ENCODE data around the gene SPACA4. TPM values are rescaled to one million over a fixed set of nuclear protein-coding genes. Genes with fewer than 3 reads are reported as not detected.

SPACA4 gene
- total and polyA plus RNA-seq, 9 of the 15 experiments (the other 6 are each of a cell fraction or from before 2014, with no cell fraction given), result not detected

DNA sequence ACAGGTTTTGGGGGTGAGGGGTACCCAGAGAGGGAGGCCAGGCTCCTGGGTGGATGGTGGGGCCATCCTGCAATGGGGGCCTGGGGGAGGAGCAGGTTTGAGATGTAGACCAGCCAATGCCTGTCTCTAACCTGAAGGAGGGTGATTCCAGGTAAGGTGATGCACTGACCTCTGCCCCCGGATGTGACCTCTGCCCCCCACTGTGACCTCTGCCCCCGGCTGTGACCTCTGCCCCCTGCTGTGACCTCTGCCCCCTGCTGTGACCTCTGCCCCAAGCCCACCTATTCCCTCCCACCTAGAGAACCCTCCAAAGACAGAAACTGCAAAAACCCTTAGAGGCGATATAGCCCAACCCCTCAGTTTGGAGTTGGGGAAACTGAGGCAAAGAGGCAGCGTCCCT is 10.3 kb upstream of the SPACA4 start:
- POLR2A ChIA-PET, result interaction anchor here (2.3 kb wide), 1 partner anchor 21 kb away, joined by 9 read pairs; no protein-coding TSS in a partner anchor
- H3K4me3 ChIP-seq, result no peak overlapping the region

More for the DNA sequence above, 10.3 kb upstream of the SPACA4 start:
- 59% methylated on average over 3 of the region's 4 CpGs for WGBS (ENCODE audit: insufficient coverage, low coverage, missing lambda C conversion rate)
- no peaks in the 10 kb centered on the region for H3K36me3 ChIP-seq (ENCODE audit: control insufficient read depth, insufficient read depth, low read length)
- no peak overlapping the region for H3K27ac ChIP-seq (ENCODE audit: extremely low read depth, low read depth, low read length)
- TF ChIP-seq ESRRA (IDR thresholded peaks at IDR 0.05; ENCODE audit: borderline replicate concordance, low read depth) (peak; percentile 48; the same call in 1 of the 2 replicates), NR2C1 (IDR thresholded peaks at IDR 0.05) (peak; percentile 95), NR2C1 (tag; IDR thresholded peaks at IDR 0.05) (peak; percentile 96), NR2C2 (CRISPR knock-in tag; IDR thresholded peaks at IDR 0.05) (no peak; the same call in 1 of the 2 replicates), NR2C2 (tag; IDR thresholded peaks at IDR 0.05) (peak; percentile 96)
- TF ChIP-seq, protein P1, sequence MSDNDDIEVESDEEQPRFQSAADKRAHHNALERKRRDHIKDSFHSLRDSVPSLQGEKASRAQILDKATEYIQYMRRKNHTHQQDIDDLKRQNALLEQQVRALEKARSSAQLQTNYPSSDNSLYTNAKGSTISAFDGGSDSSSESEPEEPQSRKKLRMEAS (CRISPR knock-in tag; IDR thresholded peaks at IDR 0.05), result no peak
- peaks cover 0 to 7% of the 10 kb centered on the region in 2 experiments; a peak in 2 of 5 replicates for H3K27me3 ChIP-seq (ENCODE audit: control insufficient read depth in 2 of 2, insufficient read depth in 2 of 2, low read length in 2 of 2)
- in situ Hi-C loops (cut with MboI), result loop anchor here (25.0 kb wide), 1 partner anchor 1516 kb away; no protein-coding TSS in a partner anchor
- DNase-seq (ENCODE audit: extremely low read depth in 1 of 4, low spot score in 3 of 4) (no peak), ATAC-seq (no peak), FAIRE-seq (no peak)
- peaks cover 2% of the 10 kb centered on the region for H3K9me1 ChIP-seq (ENCODE audit: control insufficient read depth, insufficient read depth, low read length)
- H4K20me1 ChIP-seq (replicated peaks; ENCODE audit: control insufficient read depth, insufficient read depth, low read length), result 0 out of 2 replicates have a peak, but pooled peaks cover 2% of the 10 kb centered on the region
- no peaks in the 10 kb centered on the region for H3K9me3 ChIP-seq (replicated peaks; ENCODE audit: control insufficient read depth, insufficient read depth, low read depth, low read length)
- no peak overlapping the region for H2AFZ ChIP-seq (ENCODE audit: low read depth, low read length)
- peak overlapping the region in 1 of 2 experiments; percentile 35; a peak in 1 of 4 replicates for H3K9ac ChIP-seq (ENCODE audit: insufficient read depth in 1 of 2, low read depth in 2 of 2, low read length in 2 of 2)
- intact Hi-C loops (cut with micrococcal nuclease), result no loop called here
- H3K79me2 ChIP-seq (ENCODE audit: control insufficient read depth, insufficient read depth, low read length), result no peaks in the 10 kb centered on the region
- peaks cover 0 to 33% of the 10 kb centered on the region in 2 experiments; a peak in 2 of 5 replicates for H3K4me1 ChIP-seq (replicated peaks in 1 of 2; ENCODE audit: control insufficient read depth in 2 of 2, insufficient read depth in 2 of 2, low read length in 2 of 2)
- no TSS peak for BruUV-seq (replicated peaks)
- CTCF ChIA-PET (ENCODE audit: low intra/inter-chr PET ratio), result no interaction called here
- H3K4me2 ChIP-seq (ENCODE audit: insufficient read depth, low read length), result no peak overlapping the region
